ENCODE data around the gene EVA1C. TPM values are rescaled to one million over a fixed set of nuclear protein-coding genes. Genes with fewer than 3 reads are reported as not detected.
"Not testable (repeated sequence)": the region's sequence is repeated elsewhere in the genome, so short reads cannot be mapped to it uniquely, and the experiment has no call there.

EVA1C gene
- total and polyA plus RNA-seq, 4 donors, result 40.9 to 105 (median 60.6) TPM

GRCh38 chr21:32455548-32455947 is 43.0 kb downstream of the EVA1C start:
- H3K9me3 ChIP-seq (ENCODE audit: control insufficient read depth, low read length), result no peaks in the 10 kb centered on the region
- no peaks in the 10 kb centered on the region for H3K27me3 ChIP-seq (ENCODE audit: control insufficient read depth in 1 of 2, insufficient read depth in 2 of 2, low read length in 1 of 2)
- peak overlapping the region in 1 of 2 donors; percentile 22 for H3K27ac ChIP-seq (ENCODE audit: low read depth in 1 of 2, low read length in 2 of 2)
- ATAC-seq (ENCODE audit: low FRiP score) (no peak), DNase-seq (peak in 1 of 2 donors; percentile 10)
- H3K36me3 ChIP-seq (ENCODE audit: control insufficient read depth in 1 of 2, insufficient read depth in 2 of 2, low read length in 1 of 2), result peaks cover 0 to 5% of the 10 kb centered on the region in 2 donors
- WGBS, 2 donors, result 90 to 93% methylated on average over 5 of the region's 5 CpGs
- peaks cover 8 to 9% of the 10 kb centered on the region in 2 donors for H3K4me1 ChIP-seq (ENCODE audit: control insufficient read depth in 1 of 2, insufficient read depth in 2 of 2, low read length in 2 of 2)
- intact Hi-C loops (cut with DNase I), result no loop called here
- H3K4me3 ChIP-seq (ENCODE audit: low read length in 2 of 2), result no peak overlapping the region

GRCh38 chr21:32456497-32456918 is 44.0 kb downstream of the EVA1C start:
- peaks cover 0 to 5% of the 10 kb centered on the region in 2 donors for H3K36me3 ChIP-seq (ENCODE audit: control insufficient read depth in 1 of 2, insufficient read depth in 2 of 2, low read length in 1 of 2)
- ATAC-seq (ENCODE audit: low FRiP score) (peak; percentile 44), DNase-seq (no peak)
- no peak overlapping the region for H3K4me3 ChIP-seq (ENCODE audit: low read length in 2 of 2)
- peaks cover 8 to 9% of the 10 kb centered on the region in 2 donors for H3K4me1 ChIP-seq (ENCODE audit: control insufficient read depth in 1 of 2, insufficient read depth in 2 of 2, low read length in 2 of 2)
- intact Hi-C loops (cut with DNase I), result no loop called here
- H3K27me3 ChIP-seq (ENCODE audit: control insufficient read depth in 1 of 2, insufficient read depth in 2 of 2, low read length in 1 of 2), result no peaks in the 10 kb centered on the region
- H3K9me3 ChIP-seq (ENCODE audit: control insufficient read depth, low read length), result no peaks in the 10 kb centered on the region
- WGBS, 2 donors, result 12 to 18% methylated on average over 6 of the region's 6 CpGs
- H3K27ac ChIP-seq (ENCODE audit: low read depth in 1 of 2, low read length in 2 of 2), result peak overlapping the region; percentile 29 to 95

- peak; percentile 33 for ATAC-seq (ENCODE audit: low FRiP score)
- H3K36me3 ChIP-seq (ENCODE audit: control insufficient read depth in 1 of 2, insufficient read depth in 2 of 2, low read length in 1 of 2), result peaks cover 0 to 7% of the 10 kb centered on the region in 2 donors
These were observed 44.9 kb downstream of the EVA1C start for GRCh38 chr21:32457360-32457840.

GRCh38 chr21:32457962-32458361 is 45.5 kb downstream of the EVA1C start:
- Histone ChIP-seq H3K4me3 (ENCODE audit: low read length in 2 of 2) (no peak overlapping the region), H3K27me3 (ENCODE audit: control insufficient read depth in 1 of 2, insufficient read depth in 2 of 2, low read length in 1 of 2) (no peaks in the 10 kb centered on the region), H3K9me3 (ENCODE audit: control insufficient read depth, low read length) (no peaks in the 10 kb centered on the region), H3K36me3 (ENCODE audit: control insufficient read depth in 1 of 2, insufficient read depth in 2 of 2, low read length in 1 of 2) (peaks cover 0 to 7% of the 10 kb centered on the region in 2 donors), H3K27ac (ENCODE audit: low read depth in 1 of 2, low read length in 2 of 2) (no peak overlapping the region), H3K4me1 (ENCODE audit: control insufficient read depth in 1 of 2, insufficient read depth in 2 of 2, low read length in 2 of 2) (peaks cover 8 to 10% of the 10 kb centered on the region in 2 donors)
- intact Hi-C loops (cut with DNase I), result no loop called here
- ATAC-seq (ENCODE audit: low FRiP score) (no peak), DNase-seq (no peak)
- 90 to 91% methylated on average over 6 of the region's 6 CpGs for WGBS, 2 donors

More at GRCh38 chr21:32457360-32457840, 44.9 kb downstream of the EVA1C start:
- Histone ChIP-seq H3K27me3 (ENCODE audit: control insufficient read depth in 1 of 2, insufficient read depth in 2 of 2, low read length in 1 of 2) (no peaks in the 10 kb centered on the region), H3K27ac (ENCODE audit: low read depth in 1 of 2, low read length in 2 of 2) (peak overlapping the region; percentile 29 to 62), H3K4me3 (ENCODE audit: low read length in 2 of 2) (no peak overlapping the region), H3K4me1 (ENCODE audit: control insufficient read depth in 1 of 2, insufficient read depth in 2 of 2, low read length in 2 of 2) (peaks cover 8 to 9% of the 10 kb centered on the region in 2 donors), H3K9me3 (ENCODE audit: control insufficient read depth, low read length) (no peaks in the 10 kb centered on the region)
- 13 to 16% methylated on average over 9 of the region's 9 CpGs for WGBS, 2 donors
- intact Hi-C loops (cut with DNase I), result no loop called here
- DNase-seq, result peak; percentile 62 to 82

- H3K27ac ChIP-seq (ENCODE audit: low read depth in 1 of 2, low read length in 2 of 2), result no peak overlapping the region
- no peaks in the 10 kb centered on the region for H3K27me3 ChIP-seq (ENCODE audit: control insufficient read depth in 1 of 2, insufficient read depth in 2 of 2, low read length in 1 of 2)
- 90 to 92% methylated on average over 5 of the region's 5 CpGs for WGBS, 2 donors
- no peak for ATAC-seq (ENCODE audit: low FRiP score)
- intact Hi-C loops (cut with DNase I), result loop anchor here (5.0 kb wide), 2 partner anchors 37 to 48 kb away; partner anchors contain the start of gene EVA1C (in 2 of the 2)
- no peak overlapping the region for H3K4me3 ChIP-seq (ENCODE audit: low read length in 2 of 2)
- H3K4me1 ChIP-seq (ENCODE audit: control insufficient read depth in 1 of 2, insufficient read depth in 2 of 2, low read length in 2 of 2), result peaks cover 8 to 14% of the 10 kb centered on the region in 2 donors
- H3K9me3 ChIP-seq (ENCODE audit: control insufficient read depth, low read length), result no peaks in the 10 kb centered on the region
- no peak for DNase-seq
- H3K36me3 ChIP-seq (ENCODE audit: control insufficient read depth in 1 of 2, insufficient read depth in 2 of 2, low read length in 1 of 2), result peaks cover 0 to 7% of the 10 kb centered on the region in 2 donors
These were observed 47.5 kb downstream of the EVA1C start for GRCh38 chr21:32459972-32460371.

GRCh38 chr21:32461503-32461902 is 49.0 kb downstream of the EVA1C start:
- DNase-seq (peak in 1 of 2 donors; percentile 11), ATAC-seq (ENCODE audit: low FRiP score) (no peak)
- H3K4me1 ChIP-seq (ENCODE audit: control insufficient read depth in 1 of 2, insufficient read depth in 2 of 2, low read length in 2 of 2), result peaks cover 8 to 10% of the 10 kb centered on the region in 2 donors
- H3K36me3 ChIP-seq (ENCODE audit: control insufficient read depth in 1 of 2, insufficient read depth in 2 of 2, low read length in 1 of 2), result peaks cover 0 to 7% of the 10 kb centered on the region in 2 donors
- 93 to 96% methylated on average over 6 of the region's 6 CpGs for WGBS, 2 donors
- no peak overlapping the region for H3K4me3 ChIP-seq (ENCODE audit: low read length in 2 of 2)
- peak overlapping the region in 1 of 2 donors; percentile 20 for H3K27ac ChIP-seq (ENCODE audit: low read depth in 1 of 2, low read length in 2 of 2)
- no peaks in the 10 kb centered on the region for H3K27me3 ChIP-seq (ENCODE audit: control insufficient read depth in 1 of 2, insufficient read depth in 2 of 2, low read length in 1 of 2)
- H3K9me3 ChIP-seq (ENCODE audit: control insufficient read depth, low read length), result no peaks in the 10 kb centered on the region
- intact Hi-C loops (cut with DNase I), result loop anchor here (5.0 kb wide), 2 partner anchors 36 to 49 kb away; partner anchors contain the start of gene EVA1C (in 2 of the 2)

- intact Hi-C loops (cut with DNase I), result loop anchor here (5.0 kb wide), 2 partner anchors 35 to 50 kb away; partner anchors contain the start of gene EVA1C (in 2 of the 2)
- H3K4me1 ChIP-seq (ENCODE audit: control insufficient read depth in 1 of 2, insufficient read depth in 2 of 2, low read length in 2 of 2); ATAC-seq (ENCODE audit: low FRiP score); H3K4me3 ChIP-seq (ENCODE audit: low read length in 2 of 2); H3K27me3 ChIP-seq (ENCODE audit: control insufficient read depth in 1 of 2, insufficient read depth in 2 of 2, low read length in 1 of 2); H3K9me3 ChIP-seq (ENCODE audit: control insufficient read depth, low read length); H3K36me3 ChIP-seq (ENCODE audit: control insufficient read depth in 1 of 2, insufficient read depth in 2 of 2, low read length in 1 of 2): not testable (repeated sequence)
- 94 to 96% methylated on average over 3 of the region's 3 CpGs for WGBS, 2 donors
- peak overlapping the region; percentile 6 to 90 for H3K27ac ChIP-seq (ENCODE audit: low read depth in 1 of 2, low read length in 2 of 2)
- peak in 1 of 2 donors; percentile 9 for DNase-seq
These were observed 50.1 kb downstream of the EVA1C start for GRCh38 chr21:32462564-32462963.

GRCh38 chr21:32463367-32463766 is 50.9 kb downstream of the EVA1C start:
- Histone ChIP-seq H3K27ac (ENCODE audit: low read depth in 1 of 2, low read length in 2 of 2) (peak overlapping the region; percentile 51 to 90), H3K4me3 (ENCODE audit: low read length in 2 of 2) (no peak overlapping the region), H3K4me1 (ENCODE audit: control insufficient read depth in 1 of 2, insufficient read depth in 2 of 2, low read length in 2 of 2) (peaks cover 0 to 5% of the 10 kb centered on the region in 2 donors), H3K9me3 (ENCODE audit: control insufficient read depth, low read length) (no peaks in the 10 kb centered on the region), H3K27me3 (ENCODE audit: control insufficient read depth in 1 of 2, insufficient read depth in 2 of 2, low read length in 1 of 2) (no peaks in the 10 kb centered on the region), H3K36me3 (ENCODE audit: control insufficient read depth in 1 of 2, insufficient read depth in 2 of 2, low read length in 1 of 2) (peaks cover 0 to 7% of the 10 kb centered on the region in 2 donors)
- ATAC-seq (ENCODE audit: low FRiP score), result peak; percentile 55
- intact Hi-C loops (cut with DNase I), result loop anchor here (5.0 kb wide), 2 partner anchors 34 to 51 kb away; partner anchors contain the start of gene EVA1C (in 2 of the 2)
- WGBS, 2 donors, result 18 to 19% methylated on average over 7 of the region's 7 CpGs
- DNase-seq, result peak in 1 of 2 donors; percentile 71

GRCh38 chr21:32463889-32464300 is 51.4 kb downstream of the EVA1C start:
- Histone ChIP-seq H3K4me3 (ENCODE audit: low read length in 2 of 2) (no peak overlapping the region), H3K9me3 (ENCODE audit: control insufficient read depth, low read length) (no peaks in the 10 kb centered on the region), H3K4me1 (ENCODE audit: control insufficient read depth in 1 of 2, insufficient read depth in 2 of 2, low read length in 2 of 2) (peaks cover 0 to 5% of the 10 kb centered on the region in 2 donors), H3K36me3 (ENCODE audit: control insufficient read depth in 1 of 2, insufficient read depth in 2 of 2, low read length in 1 of 2) (peaks cover 0 to 6% of the 10 kb centered on the region in 2 donors), H3K27ac (ENCODE audit: low read depth in 1 of 2, low read length in 2 of 2) (peak overlapping the region; percentile 51 to 91), H3K27me3 (ENCODE audit: control insufficient read depth in 1 of 2, insufficient read depth in 2 of 2, low read length in 1 of 2) (no peaks in the 10 kb centered on the region)
- DNase-seq, result no peak
- intact Hi-C loops (cut with DNase I), result loop anchor here (2.0 to 5.0 kb wide), 3 partner anchors 33 to 105 kb away; partner anchors contain the start of gene EVA1C (in 2 of the 2)
- ATAC-seq (ENCODE audit: low FRiP score), result peak; percentile 69
- WGBS, 2 donors, result 2 to 8% methylated on average over 8 of the region's 8 CpGs

Measured in aorta (tissue), 5 donors.